Suprapubic skin (tissue), 4 donors: ENCODE results near the gene CTNNBL1.

Experiments
- CTCF ChIP-seq, 2 donors: fragments of 200-600 bp in 1 of 2; fragments of 450-650 bp in 1 of 2; sonication (generic) in 1 of 2; IDR thresholded peaks; one replicate each; pipeline ENCODE4 v1.5.1; 2016 to 2019; ENCODE audit warnings: antibody characterized with exemption in 2 of 2, mild to moderate bottlenecking in 1 of 2, moderate library complexity in 1 of 2
- POLR2A ChIP-seq, 2 donors: fragments of 450-650 bp; IDR thresholded peaks; one replicate each; pipeline ENCODE4 v1.6.1; 2017; ENCODE audit warnings: antibody characterized with exemption in 2 of 2, mild to moderate bottlenecking in 2 of 2, moderate library complexity in 2 of 2
- POLR2AphosphoS5 ChIP-seq, 3 donors: sonication (generic); formaldehyde crosslinking; IDR thresholded peaks; one replicate each; pipeline ENCODE4 v1.6.1; 2017; ENCODE audit warnings: antibody characterized with exemption in 3 of 3

- TF ChIP-seq CTCF (IDR thresholded peaks at IDR 0.05), result no peak
- no peak for TF ChIP-seq POLR2A (IDR thresholded peaks at IDR 0.05)
- TF ChIP-seq POLR2AphosphoS5 (IDR thresholded peaks at IDR 0.05), result no peak
These were observed 34.8 kb downstream of the CTNNBL1 start for GRCh38 chr20:37728635-37728983.
